ENCODE results near the gene PRDM11. TPM values are rescaled to one million over a fixed set of nuclear protein-coding genes. Genes with fewer than 3 reads are reported as not detected.

Gene PRDM11
- total and polyA plus RNA-seq, 2 of the 8 experiments (the other 6 are each of a cell fraction or from before 2014, with no cell fraction given): 3.6 to 11.7 TPM

- TF ChIP-seq HDAC2 (IDR thresholded peaks at IDR 0.05; ENCODE audit: borderline replicate concordance in 1 of 2, low read depth in 2 of 2, low read length in 2 of 2): no peak
These were observed 127.8 kb downstream of the PRDM11 start (continued) for GRCh38 chr11:45274206-45274605.

All from H1 (cell line).